H9 (cell line): ENCODE data around the gene CHCHD6. TPM values are rescaled to one million over a fixed set of nuclear protein-coding genes. Genes with fewer than 3 reads are reported as not detected.

Experiments
- DNase-seq: peaks from one replicate; pipeline ENCODE4 v3.0.0-alpha.2; 2017
- H2AFZ ChIP-seq: one replicate; pipeline ENCODE4 v1.6.1; 2013; ENCODE audit warnings: mild to moderate bottlenecking, low read length, control low read depth, moderate library complexity
- H2AK5ac ChIP-seq: 2 replicates; pipeline ENCODE4 v1.6.1; 2013; ENCODE audit warnings: low read length, control low read depth, mixed read lengths; ENCODE audit not compliant: insufficient read length
- H2BK120ac ChIP-seq: one replicate; pipeline ENCODE4 v1.6.1; 2013; ENCODE audit warnings: low read depth, mild to moderate bottlenecking, low read length, control low read depth, inconsistent platforms; ENCODE audit not compliant: poor library complexity, severe bottlenecking
- H2BK12ac ChIP-seq: 2 replicates; pipeline ENCODE4 v1.6.1; 2013; ENCODE audit warnings: low read length, control low read depth, mixed read lengths, low read depth; ENCODE audit not compliant: insufficient read length
- H2BK15ac ChIP-seq: 2 replicates; pipeline ENCODE4 v1.6.1; 2013; ENCODE audit warnings: low read depth, low read length, control low read depth
- H2BK20ac ChIP-seq: one replicate; pipeline ENCODE4 v1.6.1; 2013; ENCODE audit warnings: low read depth, mild to moderate bottlenecking, low read length, control low read depth, inconsistent platforms; ENCODE audit not compliant: poor library complexity, severe bottlenecking
- H2BK5ac ChIP-seq: 2 replicates; pipeline ENCODE4 v1.6.1; 2013; ENCODE audit warnings: low read length, control low read depth, mixed read lengths; ENCODE audit not compliant: insufficient read length
- H3K14ac ChIP-seq: 2 replicates; pipeline ENCODE4 v1.6.1; 2013; ENCODE audit warnings: low read length, control low read depth; ENCODE audit not compliant: insufficient read depth
- H3K18ac ChIP-seq: 2 replicates; pipeline ENCODE4 v1.6.1; 2013; ENCODE audit warnings: low read depth, mild to moderate bottlenecking, mixed read lengths, low read length, control low read depth; ENCODE audit not compliant: insufficient read length
- H3K23ac ChIP-seq: 2 replicates; pipeline ENCODE4 v1.6.1; 2013; ENCODE audit warnings: low read length, control low read depth, mixed read lengths, low read depth; ENCODE audit not compliant: insufficient read length
- H3K23me2 ChIP-seq: 2 replicates; pipeline ENCODE4 v1.6.1; 2013; ENCODE audit warnings: low read depth, mild to moderate bottlenecking, mixed read lengths, low read length, control low read depth; ENCODE audit not compliant: insufficient read length, poor library complexity, severe bottlenecking
- H3K27ac ChIP-seq: 2 replicates; pipeline ENCODE4 v1.5.1; 2013; ENCODE audit warnings: low read length, control low read depth, mixed read lengths, low read depth; ENCODE audit not compliant: insufficient read length
- H3K27me3 ChIP-seq: 2 replicates; pipeline ENCODE4 v1.6.1; 2013; ENCODE audit warnings: low read length, control low read depth, inconsistent platforms; ENCODE audit not compliant: insufficient read depth
- H3K4ac ChIP-seq: 2 replicates; pipeline ENCODE4 v1.6.1; 2013; ENCODE audit warnings: low read depth, mild to moderate bottlenecking, control low read depth, inconsistent platforms, low read length, moderate library complexity
- H3K4me1 ChIP-seq: 2 replicates; pipeline ENCODE4 v1.6.1; 2013; ENCODE audit warnings: low read length, control low read depth, inconsistent platforms; ENCODE audit not compliant: insufficient read depth
- H3K4me2 ChIP-seq: 2 replicates; pipeline ENCODE4 v1.6.1; 2013; ENCODE audit warnings: low read length, control low read depth, mixed read lengths; ENCODE audit not compliant: insufficient read length, insufficient read depth
- H3K56ac ChIP-seq: 2 replicates; pipeline ENCODE4 v1.6.1; 2013; ENCODE audit warnings: low read depth, mild to moderate bottlenecking, mixed read lengths, low read length, control low read depth; ENCODE audit not compliant: insufficient read length
- H3K79me1 ChIP-seq: 2 replicates; pipeline ENCODE4 v1.6.1; 2013; ENCODE audit warnings: low read depth, mild to moderate bottlenecking, moderate library complexity, low read length, control low read depth, inconsistent platforms; ENCODE audit not compliant: insufficient read depth, poor library complexity, severe bottlenecking
- H3K79me2 ChIP-seq: 2 replicates; pipeline ENCODE4 v1.6.1; 2013; ENCODE audit warnings: low read length, control low read depth, inconsistent platforms; ENCODE audit not compliant: insufficient read depth
- H3K9ac ChIP-seq: 2 replicates; pipeline ENCODE4 v1.6.1; 2013; ENCODE audit warnings: low read length, control low read depth, mixed read lengths; ENCODE audit not compliant: insufficient read length; ENCODE audit errors: extremely low read depth
- H3K9me3 ChIP-seq: one replicate; pipeline ENCODE4 v1.6.1; 2013; ENCODE audit warnings: low read depth, low read length, inconsistent platforms; ENCODE audit not compliant: control insufficient read depth
- H3T11ph ChIP-seq: one replicate; pipeline ENCODE4 v1.6.1; 2013; ENCODE audit warnings: mild to moderate bottlenecking, low read length, control low read depth, inconsistent platforms
- H4K20me1 ChIP-seq: one replicate; pipeline ENCODE4 v1.6.1; 2013; ENCODE audit not compliant: control insufficient read depth, insufficient read length, insufficient read depth
- H4K5ac ChIP-seq: 2 replicates; pipeline ENCODE4 v1.6.1; 2013; ENCODE audit warnings: low read depth, mild to moderate bottlenecking, mixed read lengths, low read length, control low read depth; ENCODE audit not compliant: insufficient read length
- H4K8ac ChIP-seq: replicated peaks from 2 replicates; pipeline ENCODE4 v1.6.1; 2013; ENCODE audit warnings: low read length, control low read depth, mixed read lengths, low read depth; ENCODE audit not compliant: insufficient read length
- H4K91ac ChIP-seq: 2 replicates; pipeline ENCODE4 v1.6.1; 2013; ENCODE audit warnings: low read depth, mild to moderate bottlenecking, moderate library complexity, mixed read lengths, low read length, control low read depth; ENCODE audit not compliant: insufficient read length
- H3K27ac Mint-ChIP-seq, 3 experiments: 2 replicates in 2 of 3; 3 replicates in 1 of 3; pipeline ENCODE4 v1.8.0; 2020 to 2021; ENCODE audit warnings: mixed read lengths in 3 of 3, mild to moderate bottlenecking in 1 of 3, moderate library complexity in 1 of 3
- H3K27me3 Mint-ChIP-seq: 2 replicates; pipeline ENCODE4 v1.8.0; 2021; ENCODE audit warnings: low read depth, mild to moderate bottlenecking, moderate library complexity, mixed read lengths
- H3K36me3 Mint-ChIP-seq, 3 experiments: 2 replicates in 2 of 3; 3 replicates in 1 of 3; pipeline ENCODE4 v1.8.0; 2020 to 2021; ENCODE audit warnings: low read depth in 3 of 3, mixed read lengths in 3 of 3; ENCODE audit not compliant: insufficient read depth in 1 of 3
- H3K4me1 Mint-ChIP-seq, 2 experiments: 2 replicates each; pipeline ENCODE4 v1.8.0; 2020; ENCODE audit warnings: mixed read lengths in 2 of 2
- H3K4me3 Mint-ChIP-seq, 2 experiments: 2 replicates in 1 of 2; 3 replicates in 1 of 2; pipeline ENCODE4 v1.8.0; 2020 to 2021; ENCODE audit warnings: mild to moderate bottlenecking in 2 of 2, mixed read lengths in 2 of 2, moderate library complexity in 1 of 2
- H3K9me3 Mint-ChIP-seq, 2 experiments: 2 replicates in 1 of 2; 3 replicates in 1 of 2; pipeline ENCODE4 v1.8.0; 2020; ENCODE audit warnings: mild to moderate bottlenecking in 2 of 2, mixed read lengths in 2 of 2, moderate library complexity in 1 of 2
- WGBS: extraction: QIAGEN DNeasy Blood & Tissue Kit; methylation state at CpG from one replicate; pipeline ENCODE4 v1.1.7; 2013; ENCODE audit warnings: missing lambda C conversion rate, low lambda C conversion rate, mixed read lengths; ENCODE audit not compliant: insufficient read length; ENCODE audit errors: extremely low coverage; 5-methylcytosine and 5-hydroxymethylcytosine counted together
- total RNA-seq: library from RNA; stranded (reverse); gene quantifications from 2 replicates; pipeline ENCODE4 v1.2.1, GENCODE V29; 2021
- TF ChIP-seq, protein P1 (sequence below): fragments of 200-600 bp; sonication (generic); conservative IDR thresholded peaks from 3 replicates; pipeline ENCODE4 v1.8.0; 2021; ENCODE audit warnings: antibody characterized with exemption, mild to moderate bottlenecking

The CHCHD6 gene
- total RNA-seq, 1 experiment from 2014 or later: 34.2 TPM

DNA sequence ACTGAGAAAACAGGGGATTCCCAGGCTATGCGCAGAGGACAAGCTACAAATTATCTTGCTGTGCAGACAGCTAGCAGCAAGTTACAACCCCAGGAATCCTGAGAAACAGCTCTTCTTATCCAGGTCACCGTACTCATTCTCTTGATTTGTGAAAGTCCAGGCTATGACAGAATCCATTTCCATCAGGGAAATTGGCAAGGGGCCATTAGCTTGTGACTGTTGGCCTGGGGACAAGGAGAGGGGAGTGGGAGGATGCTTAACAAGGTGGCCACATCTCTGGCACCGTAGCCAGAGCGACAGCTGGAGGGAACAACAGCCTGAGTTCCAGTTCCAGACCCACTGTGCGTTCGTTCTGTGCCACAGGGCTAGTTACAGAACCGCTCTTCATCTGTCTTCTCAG is 233.9 kb downstream of the CHCHD6 start:
- H3K4me3 Mint-ChIP-seq: no peak overlapping the region

More for the DNA sequence above, 233.9 kb downstream of the CHCHD6 start:
- Histone ChIP-seq H4K20me1 (no peaks in the 10 kb centered on the region), H3K9me3 (no peaks in the 10 kb centered on the region), H2BK12ac (no peak overlapping the region), H3T11ph (no peak overlapping the region), H3K14ac (no peak overlapping the region), H3K27ac (no peak overlapping the region), H3K79me2 (no peaks in the 10 kb centered on the region), H4K91ac (no peak overlapping the region), H3K23me2 (no peaks in the 10 kb centered on the region), H3K4me1 (no peaks in the 10 kb centered on the region), H3K18ac (no peak overlapping the region), H4K5ac (no peak overlapping the region), H4K8ac (no peak overlapping the region), H2AFZ (no peak overlapping the region), H3K9ac (no peak overlapping the region), H3K79me1 (no peaks in the 10 kb centered on the region), H2BK15ac (no peak overlapping the region), H3K4ac (no peak overlapping the region), H3K27me3 (no peaks in the 10 kb centered on the region), H2AK5ac (no peak overlapping the region), H2BK5ac (no peak overlapping the region), H2BK20ac (no peak overlapping the region), H3K23ac (no peak overlapping the region), H3K56ac (no peak overlapping the region), H3K4me2 (no peak overlapping the region), H2BK120ac (no peak overlapping the region)
- no peak for DNase-seq
- no peaks in the 10 kb centered on the region for H3K27me3 Mint-ChIP-seq
- peaks cover 0 to 4% of the 10 kb centered on the region in 2 experiments; a peak in 2 of 4 replicates for H3K4me1 Mint-ChIP-seq
- no peak overlapping the region for H3K27ac Mint-ChIP-seq
- H3K36me3 Mint-ChIP-seq: no peaks in the 10 kb centered on the region
- TF ChIP-seq, protein P1, sequence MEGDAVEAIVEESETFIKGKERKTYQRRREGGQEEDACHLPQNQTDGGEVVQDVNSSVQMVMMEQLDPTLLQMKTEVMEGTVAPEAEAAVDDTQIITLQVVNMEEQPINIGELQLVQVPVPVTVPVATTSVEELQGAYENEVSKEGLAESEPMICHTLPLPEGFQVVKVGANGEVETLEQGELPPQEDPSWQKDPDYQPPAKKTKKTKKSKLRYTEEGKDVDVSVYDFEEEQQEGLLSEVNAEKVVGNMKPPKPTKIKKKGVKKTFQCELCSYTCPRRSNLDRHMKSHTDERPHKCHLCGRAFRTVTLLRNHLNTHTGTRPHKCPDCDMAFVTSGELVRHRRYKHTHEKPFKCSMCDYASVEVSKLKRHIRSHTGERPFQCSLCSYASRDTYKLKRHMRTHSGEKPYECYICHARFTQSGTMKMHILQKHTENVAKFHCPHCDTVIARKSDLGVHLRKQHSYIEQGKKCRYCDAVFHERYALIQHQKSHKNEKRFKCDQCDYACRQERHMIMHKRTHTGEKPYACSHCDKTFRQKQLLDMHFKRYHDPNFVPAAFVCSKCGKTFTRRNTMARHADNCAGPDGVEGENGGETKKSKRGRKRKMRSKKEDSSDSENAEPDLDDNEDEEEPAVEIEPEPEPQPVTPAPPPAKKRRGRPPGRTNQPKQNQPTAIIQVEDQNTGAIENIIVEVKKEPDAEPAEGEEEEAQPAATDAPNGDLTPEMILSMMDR: no peak
- no CpG with 5 or more reads among the region's 7 CpGs for WGBS
- H3K9me3 Mint-ChIP-seq: no peaks in the 10 kb centered on the region
